Skeletal muscle tissue (tissue), 4 donors: ENCODE measurements around the gene DNMT3B. TPM values are rescaled to one million over a fixed set of nuclear protein-coding genes. Genes with fewer than 3 reads are reported as not detected.

Experiments
- H3K27ac ChIP-seq: one replicate; pipeline ENCODE4 v1.7.0; 2013; ENCODE audit warnings: mild to moderate bottlenecking, low read depth, low read length, inconsistent platforms
- H3K27me3 ChIP-seq, 3 donors: one replicate each; pipeline ENCODE4 v1.7.0; 2013; ENCODE audit warnings: low read length in 3 of 3; ENCODE audit not compliant: control insufficient read depth in 3 of 3, insufficient read depth in 3 of 3
- H3K36me3 ChIP-seq, 3 donors: one replicate each; pipeline ENCODE4 v1.7.0; 2013; ENCODE audit warnings: low read length in 3 of 3; ENCODE audit not compliant: control insufficient read depth in 3 of 3, insufficient read depth in 3 of 3
- H3K4me1 ChIP-seq, 3 donors: one replicate each; pipeline ENCODE4 v1.7.0; 2013; ENCODE audit warnings: low read length in 3 of 3, mild to moderate bottlenecking in 3 of 3; ENCODE audit not compliant: control insufficient read depth in 3 of 3, insufficient read depth in 3 of 3
- H3K4me3 ChIP-seq, 3 donors: one replicate each; pipeline ENCODE4 v1.7.0; 2013; ENCODE audit warnings: low read length in 3 of 3
- H3K9ac ChIP-seq, 3 donors: one replicate each; pipeline ENCODE4 v1.7.0; 2013; ENCODE audit warnings: low read length in 3 of 3, mild to moderate bottlenecking in 3 of 3, moderate library complexity in 2 of 3, low read depth in 1 of 3
- H3K9me3 ChIP-seq, 3 donors: one replicate each; pipeline ENCODE4 v1.7.0; 2013; ENCODE audit warnings: low read length in 3 of 3; ENCODE audit not compliant: control insufficient read depth in 3 of 3
- total RNA-seq: library from RNA; depleted of rRNA; stranded (reverse); fragments of >200 nt; gene quantifications from one replicate; pipeline ENCODE4 v1.2.3, GENCODE V29; 2014
- donor health status: Osteomylitis.

Gene DNMT3B
- total RNA-seq, 1 donor from 2014 or later, result 2.1 TPM

- H3K27ac ChIP-seq, result no peak overlapping the region
- H3K4me1 ChIP-seq, result no peaks in the 10 kb centered on the region
- no peaks in the 10 kb centered on the region for H3K27me3 ChIP-seq
- H3K4me3 ChIP-seq, result no peak overlapping the region
- H3K36me3 ChIP-seq, result peaks cover 29 to 53% (median 48%) of the 10 kb centered on the region in 3 donors
- no peak overlapping the region for H3K9ac ChIP-seq
- H3K9me3 ChIP-seq, result no peaks in the 10 kb centered on the region
Measured at GRCh38 chr20:32837157-32837556, 75.0 kb downstream of the DNMT3B start.

- Histone ChIP-seq H3K9me3 (no peaks in the 10 kb centered on the region), H3K4me3 (no peak overlapping the region), H3K9ac (no peak overlapping the region), H3K4me1 (no peaks in the 10 kb centered on the region), H3K36me3 (peaks cover 33 to 57% (median 53%) of the 10 kb centered on the region in 3 donors), H3K27ac (no peak overlapping the region), H3K27me3 (no peaks in the 10 kb centered on the region)
Measured at GRCh38 chr20:32839227-32839981, 77.2 kb downstream of the DNMT3B start.

- no peaks in the 10 kb centered on the region for H3K27me3 ChIP-seq
- H3K9me3 ChIP-seq, result no peaks in the 10 kb centered on the region
- no peak overlapping the region for H3K4me3 ChIP-seq
- H3K36me3 ChIP-seq, result peaks cover 33 to 59% (median 53%) of the 10 kb centered on the region in 3 donors
- H3K27ac ChIP-seq, result no peak overlapping the region
- H3K4me1 ChIP-seq, result no peaks in the 10 kb centered on the region
- no peak overlapping the region for H3K9ac ChIP-seq
Measured at GRCh38 chr20:32839982-32840285, 77.7 kb downstream of the DNMT3B start.

GRCh38 chr20:32841174-32841573, 79.0 kb downstream of the DNMT3B start:
- H3K27ac ChIP-seq, result no peak overlapping the region
- no peak overlapping the region for H3K4me3 ChIP-seq
- no peaks in the 10 kb centered on the region for H3K9me3 ChIP-seq
- no peaks in the 10 kb centered on the region for H3K27me3 ChIP-seq
- no peak overlapping the region for H3K9ac ChIP-seq
- no peaks in the 10 kb centered on the region for H3K4me1 ChIP-seq
- H3K36me3 ChIP-seq, result peaks cover 29 to 57% (median 53%) of the 10 kb centered on the region in 3 donors

GRCh38 chr20:32841632-32842031, 79.4 kb downstream of the DNMT3B start:
- Histone ChIP-seq H3K27me3 (no peaks in the 10 kb centered on the region), H3K27ac (no peak overlapping the region), H3K9ac (no peak overlapping the region), H3K9me3 (no peaks in the 10 kb centered on the region), H3K4me1 (no peaks in the 10 kb centered on the region), H3K4me3 (no peak overlapping the region), H3K36me3 (peaks cover 29 to 58% (median 54%) of the 10 kb centered on the region in 3 donors)

GRCh38 chr20:32842688-32843524, 80.7 kb downstream of the DNMT3B start:
- Histone ChIP-seq H3K36me3 (peaks cover 32 to 61% (median 55%) of the 10 kb centered on the region in 3 donors), H3K9me3 (no peaks in the 10 kb centered on the region), H3K9ac (no peak overlapping the region), H3K27me3 (no peaks in the 10 kb centered on the region), H3K4me3 (no peak overlapping the region), H3K4me1 (no peaks in the 10 kb centered on the region), H3K27ac (no peak overlapping the region)

GRCh38 chr20:32845786-32846185, 83.6 kb downstream of the DNMT3B start:
- H3K36me3 ChIP-seq, result peaks cover 16 to 52% (median 48%) of the 10 kb centered on the region in 3 donors
- H3K4me1 ChIP-seq, result no peaks in the 10 kb centered on the region
- no peaks in the 10 kb centered on the region for H3K27me3 ChIP-seq
- no peak overlapping the region for H3K4me3 ChIP-seq
- H3K27ac ChIP-seq, result no peak overlapping the region
- no peaks in the 10 kb centered on the region for H3K9me3 ChIP-seq
- H3K9ac ChIP-seq, result no peak overlapping the region

- Histone ChIP-seq H3K27ac (no peak overlapping the region), H3K4me1 (no peaks in the 10 kb centered on the region), H3K27me3 (no peaks in the 10 kb centered on the region), H3K4me3 (no peak overlapping the region), H3K9ac (no peak overlapping the region), H3K9me3 (no peaks in the 10 kb centered on the region), H3K36me3 (peaks cover 14 to 51% (median 47%) of the 10 kb centered on the region in 3 donors)
Measured at GRCh38 chr20:32846852-32847251, 84.7 kb downstream of the DNMT3B start.

- Histone ChIP-seq H3K27ac (no peak overlapping the region), H3K4me3 (no peak overlapping the region), H3K27me3 (no peaks in the 10 kb centered on the region), H3K4me1 (no peaks in the 10 kb centered on the region), H3K36me3 (peaks cover 10 to 44% (median 44%) of the 10 kb centered on the region in 3 donors), H3K9ac (no peak overlapping the region), H3K9me3 (no peaks in the 10 kb centered on the region)
Measured at GRCh38 chr20:32847964-32848363, 85.8 kb downstream of the DNMT3B start.

GRCh38 chr20:32848846-32849245, 86.7 kb downstream of the DNMT3B start:
- no peak overlapping the region for H3K9ac ChIP-seq
- H3K27me3 ChIP-seq, result no peaks in the 10 kb centered on the region
- H3K4me3 ChIP-seq, result no peak overlapping the region
- H3K9me3 ChIP-seq, result no peaks in the 10 kb centered on the region
- H3K36me3 ChIP-seq, result peaks cover 10 to 43% (median 42%) of the 10 kb centered on the region in 3 donors
- H3K4me1 ChIP-seq, result no peaks in the 10 kb centered on the region
- no peak overlapping the region for H3K27ac ChIP-seq
